Panc1 (cell line): ENCODE measurements around the gene MILR1.

ENCODE experiments used
- POLR2AphosphoS5 ChIP-seq: IDR thresholded peaks from 2 replicates; pipeline ENCODE4 v1.6.1; 2012; ENCODE audit warnings: mild to moderate bottlenecking, low read depth, low read length, moderate library complexity
- SIN3A ChIP-seq: IDR thresholded peaks from 2 replicates; pipeline ENCODE4 v1.6.1; 2012; ENCODE audit warnings: low read depth, mild to moderate bottlenecking, low read length, moderate library complexity, borderline replicate concordance; ENCODE audit not compliant: insufficient read depth
- TF ChIP-seq, protein P1 (sequence below): fragments of 450-650 bp; IDR thresholded peaks from 2 replicates; pipeline ENCODE4 v1.5.1; 2017; ENCODE audit warnings: mild to moderate bottlenecking
- TF ChIP-seq, protein P2 (sequence below), 2 experiments: IDR thresholded peaks; 2 replicates each; pipeline ENCODE4 v1.6.1; 2011 to 2012; ENCODE audit warnings: low read depth in 2 of 2, control low read depth in 1 of 2, low read length in 1 of 2, mild to moderate bottlenecking in 1 of 2, moderate library complexity in 1 of 2; ENCODE audit not compliant: insufficient read depth in 1 of 2

DNA sequence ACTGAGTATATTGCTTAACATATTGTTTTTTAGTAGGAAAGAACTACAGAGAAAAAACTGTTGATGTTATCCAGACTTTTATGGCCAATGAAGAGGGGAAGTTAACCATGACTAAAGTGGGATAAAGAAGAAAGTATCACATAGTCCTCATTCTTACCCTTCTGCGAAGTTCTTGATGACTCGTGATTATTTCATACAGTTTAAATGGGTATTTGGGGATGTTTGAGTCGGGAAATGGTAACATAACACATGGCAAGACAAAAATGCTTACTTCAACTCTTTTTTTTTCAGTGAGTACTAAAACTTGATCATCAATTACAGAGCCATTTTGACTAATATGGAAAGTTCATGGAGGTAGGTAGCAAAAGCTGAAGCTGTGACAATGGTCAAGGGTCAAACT, 43.1 kb downstream of the MILR1 start:
- TF ChIP-seq, protein P1, sequence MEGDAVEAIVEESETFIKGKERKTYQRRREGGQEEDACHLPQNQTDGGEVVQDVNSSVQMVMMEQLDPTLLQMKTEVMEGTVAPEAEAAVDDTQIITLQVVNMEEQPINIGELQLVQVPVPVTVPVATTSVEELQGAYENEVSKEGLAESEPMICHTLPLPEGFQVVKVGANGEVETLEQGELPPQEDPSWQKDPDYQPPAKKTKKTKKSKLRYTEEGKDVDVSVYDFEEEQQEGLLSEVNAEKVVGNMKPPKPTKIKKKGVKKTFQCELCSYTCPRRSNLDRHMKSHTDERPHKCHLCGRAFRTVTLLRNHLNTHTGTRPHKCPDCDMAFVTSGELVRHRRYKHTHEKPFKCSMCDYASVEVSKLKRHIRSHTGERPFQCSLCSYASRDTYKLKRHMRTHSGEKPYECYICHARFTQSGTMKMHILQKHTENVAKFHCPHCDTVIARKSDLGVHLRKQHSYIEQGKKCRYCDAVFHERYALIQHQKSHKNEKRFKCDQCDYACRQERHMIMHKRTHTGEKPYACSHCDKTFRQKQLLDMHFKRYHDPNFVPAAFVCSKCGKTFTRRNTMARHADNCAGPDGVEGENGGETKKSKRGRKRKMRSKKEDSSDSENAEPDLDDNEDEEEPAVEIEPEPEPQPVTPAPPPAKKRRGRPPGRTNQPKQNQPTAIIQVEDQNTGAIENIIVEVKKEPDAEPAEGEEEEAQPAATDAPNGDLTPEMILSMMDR: no peak
- TF ChIP-seq POLR2AphosphoS5 (no peak), SIN3A (no peak)
- TF ChIP-seq, protein P2, sequence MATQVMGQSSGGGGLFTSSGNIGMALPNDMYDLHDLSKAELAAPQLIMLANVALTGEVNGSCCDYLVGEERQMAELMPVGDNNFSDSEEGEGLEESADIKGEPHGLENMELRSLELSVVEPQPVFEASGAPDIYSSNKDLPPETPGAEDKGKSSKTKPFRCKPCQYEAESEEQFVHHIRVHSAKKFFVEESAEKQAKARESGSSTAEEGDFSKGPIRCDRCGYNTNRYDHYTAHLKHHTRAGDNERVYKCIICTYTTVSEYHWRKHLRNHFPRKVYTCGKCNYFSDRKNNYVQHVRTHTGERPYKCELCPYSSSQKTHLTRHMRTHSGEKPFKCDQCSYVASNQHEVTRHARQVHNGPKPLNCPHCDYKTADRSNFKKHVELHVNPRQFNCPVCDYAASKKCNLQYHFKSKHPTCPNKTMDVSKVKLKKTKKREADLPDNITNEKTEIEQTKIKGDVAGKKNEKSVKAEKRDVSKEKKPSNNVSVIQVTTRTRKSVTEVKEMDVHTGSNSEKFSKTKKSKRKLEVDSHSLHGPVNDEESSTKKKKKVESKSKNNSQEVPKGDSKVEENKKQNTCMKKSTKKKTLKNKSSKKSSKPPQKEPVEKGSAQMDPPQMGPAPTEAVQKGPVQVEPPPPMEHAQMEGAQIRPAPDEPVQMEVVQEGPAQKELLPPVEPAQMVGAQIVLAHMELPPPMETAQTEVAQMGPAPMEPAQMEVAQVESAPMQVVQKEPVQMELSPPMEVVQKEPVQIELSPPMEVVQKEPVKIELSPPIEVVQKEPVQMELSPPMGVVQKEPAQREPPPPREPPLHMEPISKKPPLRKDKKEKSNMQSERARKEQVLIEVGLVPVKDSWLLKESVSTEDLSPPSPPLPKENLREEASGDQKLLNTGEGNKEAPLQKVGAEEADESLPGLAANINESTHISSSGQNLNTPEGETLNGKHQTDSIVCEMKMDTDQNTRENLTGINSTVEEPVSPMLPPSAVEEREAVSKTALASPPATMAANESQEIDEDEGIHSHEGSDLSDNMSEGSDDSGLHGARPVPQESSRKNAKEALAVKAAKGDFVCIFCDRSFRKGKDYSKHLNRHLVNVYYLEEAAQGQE (IDR thresholded peaks at IDR 0.05; ENCODE audit: insufficient read depth in 1 of 2, low read depth in 2 of 2, low read length in 1 of 2): no peak
